Measurements from ENCODE around the gene KDM6B.
A peak's percentile ranks its signal among the peaks of the same experiment; 100 is the strongest.

The KDM6B gene

GRCh38 chr17:7841915-7842379, 7.9 kb downstream of the KDM6B start:
- peaks cover 23% of the 10 kb centered on the region for H3K36me3 Mint-ChIP-seq (ENCODE audit: low read depth)
- peaks cover 71% of the 10 kb centered on the region for H3K4me1 Mint-ChIP-seq (ENCODE audit: low read depth)
- H3K27me3 Mint-ChIP-seq = no peaks in the 10 kb centered on the region
- peak overlapping the region; percentile 100 for H3K27ac Mint-ChIP-seq
- no peaks in the 10 kb centered on the region for H3K9me3 Mint-ChIP-seq
- peak overlapping the region; percentile 88 for H3K4me3 Mint-ChIP-seq

GRCh38 chr17:7842380-7843256, 8.6 kb downstream of the KDM6B start:
- Mint-ChIP-seq H3K27ac (peak overlapping the region; percentile 100), H3K4me1 (ENCODE audit: low read depth) (peaks cover 70% of the 10 kb centered on the region), H3K9me3 (no peaks in the 10 kb centered on the region), H3K4me3 (peak overlapping the region; percentile 88), H3K27me3 (no peaks in the 10 kb centered on the region), H3K36me3 (ENCODE audit: low read depth) (peaks cover 24% of the 10 kb centered on the region)

- no peaks in the 10 kb centered on the region for H3K9me3 Mint-ChIP-seq
- H3K4me3 Mint-ChIP-seq = peak overlapping the region; percentile 88
- peaks cover 68% of the 10 kb centered on the region for H3K4me1 Mint-ChIP-seq (ENCODE audit: low read depth)
- peaks cover 24% of the 10 kb centered on the region for H3K36me3 Mint-ChIP-seq (ENCODE audit: low read depth)
- no peaks in the 10 kb centered on the region for H3K27me3 Mint-ChIP-seq
- peak overlapping the region; percentile 100 for H3K27ac Mint-ChIP-seq
Measured at GRCh38 chr17:7843257-7843535, 9.2 kb downstream of the KDM6B start.

GRCh38 chr17:7843536-7844291, 9.7 kb downstream of the KDM6B start:
- H3K9me3 Mint-ChIP-seq = no peaks in the 10 kb centered on the region

GRCh38 chr17:7844292-7845154, 10.5 kb downstream of the KDM6B start:
- Mint-ChIP-seq H3K36me3 (ENCODE audit: low read depth) (peaks cover 25% of the 10 kb centered on the region), H3K27me3 (no peaks in the 10 kb centered on the region), H3K9me3 (no peaks in the 10 kb centered on the region), H3K27ac (peak overlapping the region; percentile 100), H3K4me3 (peak overlapping the region; percentile 88), H3K4me1 (ENCODE audit: low read depth) (peaks cover 58% of the 10 kb centered on the region)

More at GRCh38 chr17:7843536-7844291, 9.7 kb downstream of the KDM6B start:
- no peaks in the 10 kb centered on the region for H3K27me3 Mint-ChIP-seq
- peak overlapping the region; percentile 100 for H3K27ac Mint-ChIP-seq
- H3K4me1 Mint-ChIP-seq (ENCODE audit: low read depth) = peaks cover 65% of the 10 kb centered on the region
- H3K4me3 Mint-ChIP-seq = peak overlapping the region; percentile 88
- H3K36me3 Mint-ChIP-seq (ENCODE audit: low read depth) = peaks cover 24% of the 10 kb centered on the region

GRCh38 chr17:7845359-7846062, 11.5 kb downstream of the KDM6B start:
- Mint-ChIP-seq H3K4me3 (peak overlapping the region; percentile 88), H3K27me3 (no peaks in the 10 kb centered on the region), H3K9me3 (no peaks in the 10 kb centered on the region), H3K36me3 (ENCODE audit: low read depth) (peaks cover 32% of the 10 kb centered on the region), H3K27ac (peak overlapping the region; percentile 100), H3K4me1 (ENCODE audit: low read depth) (peaks cover 58% of the 10 kb centered on the region)

- peaks cover 39% of the 10 kb centered on the region for H3K36me3 Mint-ChIP-seq (ENCODE audit: low read depth)
- peaks cover 58% of the 10 kb centered on the region for H3K4me1 Mint-ChIP-seq (ENCODE audit: low read depth)
- no peak overlapping the region for H3K27ac Mint-ChIP-seq
- no peaks in the 10 kb centered on the region for H3K27me3 Mint-ChIP-seq
- peak overlapping the region; percentile 88 for H3K4me3 Mint-ChIP-seq
- H3K9me3 Mint-ChIP-seq = no peaks in the 10 kb centered on the region
Measured at GRCh38 chr17:7846063-7846735, 12.2 kb downstream of the KDM6B start.

- Mint-ChIP-seq H3K4me3 (peak overlapping the region; percentile 76), H3K27me3 (no peaks in the 10 kb centered on the region), H3K27ac (peak overlapping the region; percentile 63), H3K4me1 (ENCODE audit: low read depth) (peaks cover 61% of the 10 kb centered on the region), H3K36me3 (ENCODE audit: low read depth) (peaks cover 45% of the 10 kb centered on the region), H3K9me3 (no peaks in the 10 kb centered on the region)
Measured at GRCh38 chr17:7846765-7847661, 13.0 kb downstream of the KDM6B start.

GRCh38 chr17:7848131-7848579, 14.1 kb downstream of the KDM6B start:
- no peak overlapping the region for H3K4me3 Mint-ChIP-seq
- no peaks in the 10 kb centered on the region for H3K27me3 Mint-ChIP-seq
- H3K9me3 Mint-ChIP-seq = no peaks in the 10 kb centered on the region
- H3K4me1 Mint-ChIP-seq (ENCODE audit: low read depth) = peaks cover 63% of the 10 kb centered on the region
- peaks cover 46% of the 10 kb centered on the region for H3K36me3 Mint-ChIP-seq (ENCODE audit: low read depth)
- H3K27ac Mint-ChIP-seq = no peak overlapping the region

GRCh38 chr17:7848739-7849129, 14.7 kb downstream of the KDM6B start:
- no peaks in the 10 kb centered on the region for H3K9me3 Mint-ChIP-seq
- no peaks in the 10 kb centered on the region for H3K27me3 Mint-ChIP-seq
- H3K4me3 Mint-ChIP-seq = no peak overlapping the region
- H3K36me3 Mint-ChIP-seq (ENCODE audit: low read depth) = peaks cover 48% of the 10 kb centered on the region
- peaks cover 64% of the 10 kb centered on the region for H3K4me1 Mint-ChIP-seq (ENCODE audit: low read depth)
- H3K27ac Mint-ChIP-seq = no peak overlapping the region

GRCh38 chr17:7849130-7849750, 15.2 kb downstream of the KDM6B start:
- H3K9me3 Mint-ChIP-seq = no peaks in the 10 kb centered on the region
- peaks cover 51% of the 10 kb centered on the region for H3K36me3 Mint-ChIP-seq (ENCODE audit: low read depth)
- no peaks in the 10 kb centered on the region for H3K27me3 Mint-ChIP-seq
- no peak overlapping the region for H3K4me3 Mint-ChIP-seq
- peaks cover 68% of the 10 kb centered on the region for H3K4me1 Mint-ChIP-seq (ENCODE audit: low read depth)
- no peak overlapping the region for H3K27ac Mint-ChIP-seq

- Mint-ChIP-seq H3K4me3 (peak overlapping the region; percentile 10), H3K9me3 (no peaks in the 10 kb centered on the region), H3K36me3 (ENCODE audit: low read depth) (peaks cover 51% of the 10 kb centered on the region), H3K4me1 (ENCODE audit: low read depth) (peaks cover 68% of the 10 kb centered on the region), H3K27me3 (no peaks in the 10 kb centered on the region), H3K27ac (peak overlapping the region; percentile 45)
Measured at GRCh38 chr17:7849751-7850504, 15.9 kb downstream of the KDM6B start.
